ENCODE measurements around the gene SP110. TPM values are rescaled to one million over a fixed set of nuclear protein-coding genes. Genes with fewer than 3 reads are reported as not detected.

The SP110 gene
- total RNA-seq, 1 donor from 2014 or later = 29.6 TPM

GRCh38 chr2:230246206-230246605 is 26.4 kb upstream of the SP110 start:
- Mint-ChIP-seq H3K27me3 (ENCODE audit: low read depth) (peaks cover 22% of the 10 kb centered on the region), H3K9me3 (no peaks in the 10 kb centered on the region), H3K4me3 (no peak overlapping the region), H3K27ac (no peak overlapping the region), H3K4me1 (no peaks in the 10 kb centered on the region), H3K36me3 (no peaks in the 10 kb centered on the region)
- DNase-seq (ENCODE audit: low spot score in 2 of 2, unreplicated experiment in 2 of 2) = no peak
- no peak for TF ChIP-seq CTCF (IDR thresholded peaks at IDR 0.05; ENCODE audit: unreplicated experiment)

GRCh38 chr2:230244211-230244610 is 24.4 kb upstream of the SP110 start:
- peaks cover 9% of the 10 kb centered on the region for H3K9me3 Mint-ChIP-seq
- no peaks in the 10 kb centered on the region for H3K36me3 Mint-ChIP-seq
- H3K27me3 Mint-ChIP-seq (ENCODE audit: low read depth) = peaks cover 19% of the 10 kb centered on the region
- no peak for DNase-seq (ENCODE audit: low spot score in 2 of 2, unreplicated experiment in 2 of 2)
- H3K4me1 Mint-ChIP-seq = no peaks in the 10 kb centered on the region
- H3K27ac Mint-ChIP-seq = no peak overlapping the region
- TF ChIP-seq CTCF (IDR thresholded peaks at IDR 0.05; ENCODE audit: unreplicated experiment) = no peak
- H3K4me3 Mint-ChIP-seq = no peak overlapping the region

GRCh38 chr2:230234845-230235244 is 15.1 kb upstream of the SP110 start:
- Mint-ChIP-seq H3K27me3 (ENCODE audit: low read depth) (no peaks in the 10 kb centered on the region), H3K36me3 (peaks cover 2% of the 10 kb centered on the region), H3K27ac (no peak overlapping the region), H3K4me3 (no peak overlapping the region), H3K4me1 (peaks cover 4% of the 10 kb centered on the region), H3K9me3 (peaks cover 14% of the 10 kb centered on the region)
- TF ChIP-seq CTCF (IDR thresholded peaks at IDR 0.05; ENCODE audit: unreplicated experiment) = no peak
- no peak for DNase-seq (ENCODE audit: low spot score in 2 of 2, unreplicated experiment in 2 of 2)

- DNase-seq (ENCODE audit: low spot score in 2 of 2, unreplicated experiment in 2 of 2) = no peak
- Mint-ChIP-seq H3K27ac (no peak overlapping the region), H3K9me3 (peaks cover 16% of the 10 kb centered on the region), H3K4me3 (no peak overlapping the region), H3K27me3 (ENCODE audit: low read depth) (no peaks in the 10 kb centered on the region), H3K4me1 (peaks cover 4% of the 10 kb centered on the region), H3K36me3 (peaks cover 2% of the 10 kb centered on the region)
- no peak for TF ChIP-seq CTCF (IDR thresholded peaks at IDR 0.05; ENCODE audit: unreplicated experiment)
Measured at GRCh38 chr2:230234122-230234722, 14.4 kb upstream of the SP110 start.

GRCh38 chr2:230231251-230231650 is 11.5 kb upstream of the SP110 start:
- no peaks in the 10 kb centered on the region for H3K27me3 Mint-ChIP-seq (ENCODE audit: low read depth)
- TF ChIP-seq CTCF (IDR thresholded peaks at IDR 0.05; ENCODE audit: unreplicated experiment) = no peak
- H3K4me3 Mint-ChIP-seq = no peak overlapping the region
- H3K9me3 Mint-ChIP-seq = peaks cover 16% of the 10 kb centered on the region
- H3K27ac Mint-ChIP-seq = no peak overlapping the region
- peaks cover 2% of the 10 kb centered on the region for H3K36me3 Mint-ChIP-seq
- no peak for DNase-seq (ENCODE audit: low spot score in 2 of 2, unreplicated experiment in 2 of 2)
- no peaks in the 10 kb centered on the region for H3K4me1 Mint-ChIP-seq
